Heart left ventricle (tissue), 16 donors: Measurements from ENCODE around the gene TUBA4B. TPM values are rescaled to one million over a fixed set of nuclear protein-coding genes. Genes with fewer than 3 reads are reported as not detected.
"Not testable (repeated sequence)": the region's sequence is repeated elsewhere in the genome, so short reads cannot be mapped to it uniquely, and the experiment has no call there.

Experiments
- ATAC-seq, 4 donors: fragments of 200-7000 bp; cut with Tn5 transposase; one replicate each; pipeline ENCODE4 v1.9.1; 2020 to 2022; ENCODE audit warnings: moderate library complexity in 4 of 4, mild to moderate bottlenecking in 3 of 4, moderate number of reproducible peaks in 1 of 4
- DNase-seq, 5 donors: peaks; one replicate each; pipeline ENCODE4 v3.0.0-alpha.2; 2020
- H3K27ac ChIP-seq, 12 donors: fragments of 200-600 bp; sonication (generic) in 4 of 12; one replicate each; pipeline versions ENCODE4 v1.5.0 to v1.8.0; 2016 to 2022; ENCODE audit warnings: mild to moderate bottlenecking in 2 of 12
- H3K27me3 ChIP-seq, 9 donors: fragments of 200-600 bp; sonication (generic) in 2 of 9; one replicate each; pipeline versions ENCODE4 v1.5.1 to v1.8.0; 2016 to 2022; ENCODE audit warnings: mild to moderate bottlenecking in 3 of 9
- H3K36me3 ChIP-seq, 9 donors: fragments of 200-600 bp; sonication (generic) in 2 of 9; one replicate each; pipeline versions ENCODE4 v1.5.0 to v1.8.0; 2018 to 2022; ENCODE audit warnings: mild to moderate bottlenecking in 2 of 9
- H3K4me1 ChIP-seq, 12 donors: fragments of 200-600 bp; sonication (generic) in 4 of 12; one replicate each; pipeline versions ENCODE4 v1.5.0 to v1.8.0; 2016 to 2022; ENCODE audit warnings: mild to moderate bottlenecking in 3 of 12
- H3K4me3 ChIP-seq, 12 donors: fragments of 200-600 bp; sonication (generic) in 4 of 12; one replicate each; pipeline versions ENCODE4 v1.5.0 to v1.8.0; 2017 to 2022; ENCODE audit warnings: mild to moderate bottlenecking in 9 of 12, moderate library complexity in 4 of 12
- H3K9me3 ChIP-seq, 12 donors: fragments of 200-600 bp; sonication (generic) in 4 of 12; one replicate each; pipeline versions ENCODE4 v1.5.0 to v1.8.0; 2016 to 2022; ENCODE audit warnings: mild to moderate bottlenecking in 1 of 12
- POLR2A ChIP-seq, 2 donors: fragments of 450-650 bp; IDR thresholded peaks; one replicate each; pipeline ENCODE4 v1.6.1; 2017; ENCODE audit warnings: antibody characterized with exemption in 2 of 2, mild to moderate bottlenecking in 2 of 2, moderate library complexity in 2 of 2
- WGBS, 4 donors: extraction: QIAGEN DNeasy Blood & Tissue Kit in 2 of 4; methylation state at CpG; one replicate each; pipeline versions ENCODE4 v1.1.5 to v1.1.7; 2013 to 2018; 5-methylcytosine and 5-hydroxymethylcytosine counted together
- intact Hi-C, 10 donors: fragments of 100-400 bp; cut with DNase I; formaldehyde crosslinking; loops; one replicate each; pipeline versions ENCODE4 v1.11.1 to v1.14.2; 2022
- polyA plus RNA-seq, 2 donors: library from polyadenylated mRNA; stranded (reverse); fragments of 200-250 nt; gene quantifications; one replicate each; pipeline ENCODE4 v1.2.3, GENCODE V29; 2013
- total RNA-seq, 9 donors: library from RNA; depleted of rRNA in 2 of 9; stranded (reverse); fragments of >200 nt in 2 of 9; fragmentation: NEBNext Ultra II Directional in 3 of 9; extraction: Animal tissue kit (Norgen Biotek cat#: 25700) in 3 of 9; gene quantifications; one replicate each; pipeline versions ENCODE4 v1.1.0 to v1.2.4, GENCODE V29; 2016 to 2023
- TF ChIP-seq, protein P1 (sequence below), 12 donors: fragments of 200-600 bp; sonication (generic) in 4 of 12; IDR thresholded peaks; one replicate each; pipeline versions ENCODE4 v1.5.0 to v1.8.0; 2018 to 2022; ENCODE audit warnings: antibody characterized with exemption in 12 of 12, mild to moderate bottlenecking in 5 of 12
- donor health status: ischemic (EF 13 %, LVEDD 7.1; RV severe dilation, severe dysfunction).
- donor health status: healthy with polysubstance abuse.
- donor health status: DM: no; HTN: yes; CAD: no.
- donor health status: DM: no; HTN: no; CAD: no.
- donor health status: ischemic (EF 25% LVEDD 6.9; RV normal size, moderate dysfunction).
- donor health status: ischemic (EF 25% LVEDD 5.7; RV mildly dilated, moderate dysfunction).
- donor health status: healthy.
- donor health status: DM: yes; HTN: yes; CAD: no.
- donor health status: ischemic (EF 35%, LVEDD 5.7; RV mildly dilated, moderate dysfunction).
- donor health status: nonischemic (EF 11% LVEDD 7.7; RV severe dilation, severe dysfunction).
- donor health status: DM: yes; HTN: yes; CAD: no.
- donor health status: PGD.
- donor health status: ischemic (EF 29% LVEDD 5.4; RV normal size, mild dysfunction).
- donor health status: nonischemic (EF 23%, LVEDD 6.1; RV moderate dilation, normal function).

TUBA4B gene
- total and polyA plus RNA-seq, 11 donors = not detected

- H3K27ac ChIP-seq = peak within 1 kb of the TSS; percentile 7 to 91 (median 87)
- intact Hi-C loops = loop anchor here in 1 of 10 donors (2.0 kb wide), 1 partner anchor 25 kb away; the partner anchor contains the start of gene DNAJB2
- peaks cover 6 to 57% (median 39%) of the 10 kb centered on the region in 12 donors for H3K4me1 ChIP-seq
Measured at GRCh38 chr2:219253753-219254589, 928 bp downstream of the TUBA4B start, which contains the start of gene TUBA4A. Gene TUBA4A (minus strand): TSS chr2:219253918. CDS start chr2:219253858, 60 bp downstream.

DNA sequence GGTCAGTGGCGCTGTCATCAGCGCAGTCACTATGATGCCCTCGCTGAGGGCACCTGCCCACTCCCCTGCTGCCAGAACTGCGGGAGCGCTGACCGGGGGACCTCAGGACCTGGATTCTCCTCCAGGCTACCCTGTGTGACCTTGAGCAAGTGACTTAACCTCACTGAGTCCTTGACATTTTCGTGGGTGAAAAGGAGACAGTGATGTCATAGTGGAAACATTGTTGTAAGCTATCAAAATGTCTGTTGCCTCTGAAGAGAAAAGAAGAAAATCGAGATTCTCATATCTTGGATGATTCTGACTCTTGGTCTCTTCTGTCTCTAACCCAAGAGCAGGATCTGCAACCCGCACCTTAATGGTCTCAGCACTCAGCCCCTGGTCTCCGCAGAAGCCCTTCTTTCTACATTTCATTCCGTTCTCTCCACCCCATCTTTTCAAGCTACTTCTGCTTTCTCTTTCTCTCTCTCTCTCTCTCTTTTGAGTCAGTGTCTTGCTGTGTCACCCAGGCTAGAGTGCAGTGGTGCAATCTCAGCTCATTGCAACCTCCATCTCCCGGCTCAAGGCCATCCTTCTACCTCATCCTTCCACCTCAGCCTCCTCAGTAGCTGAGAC, 1.7 kb downstream of the TUBA4B start:
- ATAC-seq (peak in 2 of 4 donors; percentile 14 to 15), DNase-seq (peak in 1 of 5 donors; percentile 39)
- peaks cover 0 to 17% (median 9%) of the 10 kb centered on the region in 9 donors for H3K36me3 ChIP-seq
- H3K4me1 ChIP-seq = peaks cover under 1 to 49% (median 31%) of the 10 kb centered on the region in 12 donors
- TF ChIP-seq, protein P1, sequence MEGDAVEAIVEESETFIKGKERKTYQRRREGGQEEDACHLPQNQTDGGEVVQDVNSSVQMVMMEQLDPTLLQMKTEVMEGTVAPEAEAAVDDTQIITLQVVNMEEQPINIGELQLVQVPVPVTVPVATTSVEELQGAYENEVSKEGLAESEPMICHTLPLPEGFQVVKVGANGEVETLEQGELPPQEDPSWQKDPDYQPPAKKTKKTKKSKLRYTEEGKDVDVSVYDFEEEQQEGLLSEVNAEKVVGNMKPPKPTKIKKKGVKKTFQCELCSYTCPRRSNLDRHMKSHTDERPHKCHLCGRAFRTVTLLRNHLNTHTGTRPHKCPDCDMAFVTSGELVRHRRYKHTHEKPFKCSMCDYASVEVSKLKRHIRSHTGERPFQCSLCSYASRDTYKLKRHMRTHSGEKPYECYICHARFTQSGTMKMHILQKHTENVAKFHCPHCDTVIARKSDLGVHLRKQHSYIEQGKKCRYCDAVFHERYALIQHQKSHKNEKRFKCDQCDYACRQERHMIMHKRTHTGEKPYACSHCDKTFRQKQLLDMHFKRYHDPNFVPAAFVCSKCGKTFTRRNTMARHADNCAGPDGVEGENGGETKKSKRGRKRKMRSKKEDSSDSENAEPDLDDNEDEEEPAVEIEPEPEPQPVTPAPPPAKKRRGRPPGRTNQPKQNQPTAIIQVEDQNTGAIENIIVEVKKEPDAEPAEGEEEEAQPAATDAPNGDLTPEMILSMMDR (IDR thresholded peaks at IDR 0.05) = no peak
- TF ChIP-seq POLR2A (IDR thresholded peaks at IDR 0.05) = no peak
- intact Hi-C loops = no loop called here
- peak overlapping the region in 10 of 12 donors; percentile 82 to 91 (median 87) for H3K27ac ChIP-seq
- H3K27me3 ChIP-seq = peaks cover 0 to 24% (median 0%) of the 10 kb centered on the region in 9 donors
- WGBS, 4 donors = 20 to 28% (median 26%) methylated on average over 9 to 12 of the region's 12 CpGs
- no peaks in the 10 kb centered on the region for H3K9me3 ChIP-seq
- peak overlapping the region; percentile 54 to 92 (median 74) for H3K4me3 ChIP-seq

More at GRCh38 chr2:219253753-219254589, 928 bp downstream of the TUBA4B start, which contains the start of gene TUBA4A:
- DNase-seq (peak; percentile 86 to 93 (median 88)), ATAC-seq (peak; percentile 82 to 93 (median 92))
- H3K36me3 ChIP-seq = peaks cover 0 to 23% (median 12%) of the 10 kb centered on the region in 9 donors
- peaks cover 0 to 24% (median 0%) of the 10 kb centered on the region in 9 donors for H3K27me3 ChIP-seq
- no peaks in the 10 kb centered on the region for H3K9me3 ChIP-seq
- 0 to 1% (median 0%) methylated on average over 35 to 76 of the region's 76 CpGs for WGBS, 4 donors
- peak within 1 kb of the TSS; percentile 54 to 92 (median 74) for H3K4me3 ChIP-seq
- TF ChIP-seq, protein P1 (IDR thresholded peaks at IDR 0.05) = peak in 5 of 12 donors; percentile 13 to 26 (median 19)
- TF ChIP-seq POLR2A (IDR thresholded peaks at IDR 0.05) = peak; percentile 88 to 99

DNA sequence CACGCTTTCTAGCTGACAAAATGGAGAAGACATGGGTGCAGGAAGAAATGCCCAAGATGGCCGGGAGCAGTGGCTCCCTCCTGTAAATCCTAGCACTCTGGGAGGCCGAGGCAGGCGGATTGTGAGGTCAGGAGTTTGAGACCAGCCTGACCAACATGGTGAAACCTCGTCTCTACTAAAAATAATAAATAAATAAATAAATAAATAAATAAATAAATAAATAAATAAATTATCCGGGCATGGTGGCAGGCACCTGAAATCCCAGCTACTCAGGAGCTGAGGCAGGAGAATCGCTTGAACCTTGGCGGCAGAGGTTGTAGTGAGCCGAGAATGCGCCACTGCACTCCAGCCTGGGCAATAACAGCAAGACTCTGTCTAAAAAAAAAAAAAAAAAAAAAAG, 5.9 kb downstream of the TUBA4B start:
- H3K9me3 ChIP-seq, H3K27ac ChIP-seq, H3K4me3 ChIP-seq, intact Hi-C loops, H3K36me3 ChIP-seq, ATAC-seq, DNase-seq: not testable (repeated sequence)
- H3K4me1 ChIP-seq = peaks cover 0 to 12% (median 9%) of the 10 kb centered on the region in 12 donors
- H3K27me3 ChIP-seq = peaks cover 0 to 24% (median 5%) of the 10 kb centered on the region in 9 donors
- 88 to 89% (median 88%) methylated on average over 10 of the region's 10 CpGs for WGBS, 4 donors

GRCh38 chr2:219261024-219261855, 8.2 kb downstream of the TUBA4B start:
- ATAC-seq = no peak
- Histone ChIP-seq H3K4me3 (no peak overlapping the region), H3K27me3 (peaks cover 0 to 15% (median 0%) of the 10 kb centered on the region in 9 donors), H3K9me3 (no peaks in the 10 kb centered on the region), H3K4me1 (no peaks in the 10 kb centered on the region), H3K36me3 (no peaks in the 10 kb centered on the region), H3K27ac (no peak overlapping the region)
- WGBS, 4 donors = 37 to 47% (median 45%) methylated on average over 5 of the region's 5 CpGs
- DNase-seq = no peak
- TF ChIP-seq, protein P1 (IDR thresholded peaks at IDR 0.05) = no peak
- TF ChIP-seq POLR2A (IDR thresholded peaks at IDR 0.05) = no peak
- intact Hi-C loops = no loop called here
